ENCODE measurements around the gene BTNL9. TPM values are rescaled to one million over a fixed set of nuclear protein-coding genes. Genes with fewer than 3 reads are reported as not detected.
A peak's percentile ranks its signal among the peaks of the same experiment; 100 is the strongest.

The BTNL9 gene
- total and polyA plus RNA-seq, 9 of the 15 experiments (the other 6 are each of a cell fraction or from before 2014, with no cell fraction given): 3.7 to 86.7 (median 29.4) TPM

GRCh38 chr5:181107699-181108098, 67.6 kb downstream of the BTNL9 start (continued):
- TF ChIP-seq GTF2E2 (tag; IDR thresholded peaks at IDR 0.05) (no peak), ZZZ3 (IDR thresholded peaks at IDR 0.05) (no peak), ZNF224 (CRISPR knock-in tag; IDR thresholded peaks at IDR 0.05) (no peak), RBM22 (IDR thresholded peaks at IDR 0.05; ENCODE audit: low read depth, low read length, poor library complexity, severe bottlenecking) (no peak), ETV6 (IDR thresholded peaks at IDR 0.05; ENCODE audit: borderline replicate concordance in 1 of 2, low read depth in 2 of 2, low read length in 1 of 2) (no peak), ETV6 (CRISPR knock-in tag; IDR thresholded peaks at IDR 0.05; ENCODE audit: borderline replicate concordance) (no peak), ZNF124 (CRISPR knock-in tag; IDR thresholded peaks at IDR 0.05) (no peak), SREBF2 (CRISPR knock-in tag; IDR thresholded peaks at IDR 0.05) (no peak), HNRNPK (IDR thresholded peaks at IDR 0.05; ENCODE audit: low read depth, low read length, poor library complexity, severe bottlenecking) (no peak), ZEB2 (IDR thresholded peaks at IDR 0.05) (0 out of 2 replicates have a peak, but pooled peaks have one; percentile 24), ZNF197 (CRISPR knock-in tag; IDR thresholded peaks at IDR 0.05; ENCODE audit: low read depth) (no peak), PRPF4 (IDR thresholded peaks at IDR 0.05; ENCODE audit: insufficient read depth, low read depth, low read length, poor library complexity, severe bottlenecking) (no peak), NFIX (CRISPR knock-in tag; IDR thresholded peaks at IDR 0.05; ENCODE audit: low read depth) (no peak), ZNF316 (IDR thresholded peaks at IDR 0.05) (no peak), CBX5 (IDR thresholded peaks at IDR 0.05; ENCODE audit: borderline replicate concordance, low read depth) (no peak), HES1 (IDR thresholded peaks at IDR 0.05; ENCODE audit: low read depth) (no peak), FOXK2 (conservative IDR thresholded peaks at IDR 0.05 in 1 of 2, IDR thresholded peaks at IDR 0.05 in 1 of 2; ENCODE audit: low read depth in 2 of 2) (peak in 1 of 2 experiments; percentile 50; a peak in 1 of 4 replicates), SNRNP70 (optimal IDR thresholded peaks at IDR 0.05; ENCODE audit: low read depth, low read length) (no peak), TGIF2 (CRISPR knock-in tag; IDR thresholded peaks at IDR 0.05) (no peak), ZNF121 (CRISPR knock-in tag; conservative IDR thresholded peaks at IDR 0.05) (no peak), CLOCK (CRISPR knock-in tag; IDR thresholded peaks at IDR 0.05; ENCODE audit: borderline replicate concordance) (no peak), CBX3 (IDR thresholded peaks at IDR 0.05; ENCODE audit: borderline replicate concordance in 1 of 2, low read length in 2 of 2) (no peak), ZBTB17 (CRISPR knock-in tag; IDR thresholded peaks at IDR 0.05) (no peak), ZNF589 (CRISPR knock-in tag; IDR thresholded peaks at IDR 0.05; ENCODE audit: low read depth) (no peak), JUND (IDR thresholded peaks at IDR 0.05; ENCODE audit: borderline replicate concordance, low read depth, low read length) (peak; percentile 61; the same call in 1 of the 2 replicates), JUND (tag; IDR thresholded peaks at IDR 0.05; ENCODE audit: borderline replicate concordance, low read depth, low read length) (no peak), NCOA1 (IDR thresholded peaks at IDR 0.05; ENCODE audit: low read depth) (no peak)
- TF ChIP-seq, protein P1, sequence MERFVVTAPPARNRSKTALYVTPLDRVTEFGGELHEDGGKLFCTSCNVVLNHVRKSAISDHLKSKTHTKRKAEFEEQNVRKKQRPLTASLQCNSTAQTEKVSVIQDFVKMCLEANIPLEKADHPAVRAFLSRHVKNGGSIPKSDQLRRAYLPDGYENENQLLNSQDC (CRISPR knock-in tag; IDR thresholded peaks at IDR 0.05): no peak
